ENCODE results near the gene COL11A2. TPM values are rescaled to one million over a fixed set of nuclear protein-coding genes. Genes with fewer than 3 reads are reported as not detected.

The COL11A2 gene
- total RNA-seq, 6 experiments from 2014 or later: 0.15 to 0.69 (median 0.38) TPM

DNA sequence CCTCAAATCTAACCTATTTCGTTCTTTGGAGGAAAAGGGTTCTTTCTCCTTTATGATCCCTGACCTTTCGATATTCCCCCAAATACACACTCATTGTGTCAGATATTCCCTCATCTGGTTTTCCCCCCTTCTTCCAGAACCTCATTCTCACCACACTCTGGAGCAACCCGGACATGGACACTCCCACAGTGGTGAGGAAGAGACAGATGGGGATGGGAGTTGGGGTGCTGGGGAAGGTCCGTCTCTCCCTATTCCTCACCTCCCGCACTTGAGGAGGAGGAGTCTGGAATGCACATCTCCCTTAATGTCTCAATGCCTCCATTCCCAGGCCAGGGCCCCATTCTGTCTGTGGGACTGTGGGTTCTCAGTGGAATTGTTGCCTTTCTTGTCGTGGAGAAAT lies 9.7 kb upstream of the COL11A2 start:
- no peak for DNase-seq
- TF ChIP-seq CTCF (IDR thresholded peaks at IDR 0.05): no peak
- H3K4me3 Mint-ChIP-seq: peak overlapping the region; percentile 100
- H3K4me1 Mint-ChIP-seq (ENCODE audit: low read depth): peaks cover 76% of the 10 kb centered on the region
- H3K36me3 Mint-ChIP-seq (ENCODE audit: low read depth): peaks cover 54% of the 10 kb centered on the region
- H3K27me3 Mint-ChIP-seq (ENCODE audit: insufficient read depth): no peaks in the 10 kb centered on the region; the same call in 1 of the 2 replicates
- no peaks in the 10 kb centered on the region for H3K9me3 Mint-ChIP-seq
- peak overlapping the region; percentile 100 for H3K27ac Mint-ChIP-seq

DNA sequence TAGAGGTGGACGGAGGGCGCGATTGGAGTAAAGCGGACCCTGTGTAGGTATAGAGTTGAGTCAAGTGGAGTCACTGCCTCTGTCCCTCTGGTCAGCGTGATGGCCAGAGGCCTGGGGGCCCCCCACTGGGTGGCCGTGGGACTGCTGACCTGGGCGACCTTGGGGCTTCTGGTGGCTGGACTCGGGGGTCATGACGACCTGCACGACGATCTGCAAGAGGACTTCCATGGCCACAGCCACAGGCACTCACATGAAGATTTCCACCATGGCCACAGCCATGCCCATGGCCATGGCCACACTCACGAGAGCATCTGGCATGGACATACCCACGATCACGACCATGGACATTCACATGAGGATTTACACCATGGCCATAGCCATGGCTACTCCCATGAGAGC lies 8.9 kb upstream of the COL11A2 start:
- no peak for DNase-seq
- Mint-ChIP-seq H3K27ac (peak overlapping the region; percentile 100), H3K4me3 (peak overlapping the region; percentile 100), H3K4me1 (ENCODE audit: low read depth) (peaks cover 70% of the 10 kb centered on the region), H3K9me3 (no peaks in the 10 kb centered on the region), H3K36me3 (ENCODE audit: low read depth) (peaks cover 55% of the 10 kb centered on the region), H3K27me3 (ENCODE audit: insufficient read depth) (no peaks in the 10 kb centered on the region; the same call in 1 of the 2 replicates)
- TF ChIP-seq CTCF (IDR thresholded peaks at IDR 0.05): peak; percentile 36

- H3K27me3 Mint-ChIP-seq (ENCODE audit: insufficient read depth): no peaks in the 10 kb centered on the region; the same call in 1 of the 2 replicates
- H3K9me3 Mint-ChIP-seq: no peaks in the 10 kb centered on the region
- H3K4me1 Mint-ChIP-seq (ENCODE audit: low read depth): peaks cover 63% of the 10 kb centered on the region
Observed at GRCh38 chr6:33200219-33201146, 8.2 kb upstream of the COL11A2 start, which contains the start of the genes RXRB and SLC39A7. Gene RXRB, minus strand, starts transcription at chr6:33200665. Its CDS starts 189 bp downstream, at chr6:33200476. Gene SLC39A7, plus strand, starts transcription at chr6:33200867. Its CDS starts 379 bp downstream, at chr6:33201246.

DNA sequence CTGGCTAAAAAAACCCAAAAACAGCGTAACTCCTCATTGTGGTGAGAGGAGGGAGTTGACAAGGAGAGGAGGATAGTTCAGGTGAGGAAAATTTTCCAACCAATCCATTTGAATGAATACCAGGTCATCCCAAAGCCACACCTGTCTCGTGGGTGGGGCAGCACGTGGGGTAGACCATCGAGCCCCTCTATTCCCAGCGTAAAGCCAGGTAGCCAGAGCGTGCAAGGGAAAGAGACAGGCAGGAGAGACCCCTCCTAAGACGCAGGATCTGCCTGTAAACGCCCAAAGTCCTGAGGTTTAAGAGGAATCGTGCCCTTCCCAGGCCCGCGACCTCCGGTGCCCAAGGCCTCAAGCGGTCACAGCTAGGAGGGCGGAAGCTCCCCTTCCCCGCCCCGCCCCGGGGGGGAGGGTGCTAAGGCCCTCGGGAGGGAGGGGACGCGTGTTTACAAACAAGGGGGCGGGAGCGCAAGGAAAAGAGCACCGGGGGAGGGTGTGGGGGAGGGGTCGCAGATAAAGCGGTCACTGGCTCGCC lies 7.5 kb upstream of the COL11A2 start:
- Mint-ChIP-seq H3K9me3 (no peaks in the 10 kb centered on the region), H3K36me3 (ENCODE audit: low read depth) (peaks cover 63% of the 10 kb centered on the region), H3K4me1 (ENCODE audit: low read depth) (peaks cover 56% of the 10 kb centered on the region), H3K4me3 (peak overlapping the region; percentile 100), H3K27me3 (ENCODE audit: insufficient read depth) (no peaks in the 10 kb centered on the region; the same call in 1 of the 2 replicates), H3K27ac (peak overlapping the region; percentile 83)
- no peak for TF ChIP-seq CTCF (IDR thresholded peaks at IDR 0.05)
- no peak for DNase-seq

More at GRCh38 chr6:33200219-33201146, 8.2 kb upstream of the COL11A2 start, which contains the start of the genes RXRB and SLC39A7:
- peak; percentile 99 for DNase-seq
- peak within 1 kb of the TSS; percentile 100 for H3K27ac Mint-ChIP-seq
- H3K36me3 Mint-ChIP-seq (ENCODE audit: low read depth): peaks cover 62% of the 10 kb centered on the region
- no peak for TF ChIP-seq CTCF (IDR thresholded peaks at IDR 0.05)
- peak within 1 kb of the TSS; percentile 100 for H3K4me3 Mint-ChIP-seq

GRCh38 chr6:33198853-33199436 lies 6.7 kb upstream of the COL11A2 start:
- peak overlapping the region; percentile 100 for H3K4me3 Mint-ChIP-seq

More at GRCh38 chr6:33198853-33199436, 6.7 kb upstream of the COL11A2 start:
- no peak for TF ChIP-seq CTCF (IDR thresholded peaks at IDR 0.05)
- DNase-seq: no peak
- Mint-ChIP-seq H3K27ac (peak overlapping the region; percentile 83), H3K9me3 (no peaks in the 10 kb centered on the region), H3K36me3 (ENCODE audit: low read depth) (peaks cover 63% of the 10 kb centered on the region), H3K4me1 (ENCODE audit: low read depth) (peaks cover 51% of the 10 kb centered on the region), H3K27me3 (ENCODE audit: insufficient read depth) (no peaks in the 10 kb centered on the region; the same call in 1 of the 2 replicates)
